H1 (cell line): ENCODE measurements around the gene BTBD3.

Experiments
- ATF3 ChIP-seq: IDR thresholded peaks from 2 replicates; pipeline ENCODE4 v1.6.1; 2011; ENCODE audit warnings: low read depth, mild to moderate bottlenecking, low read length; ENCODE audit not compliant: insufficient read depth
- CREB1 ChIP-seq: IDR thresholded peaks from 2 replicates; pipeline ENCODE4 v1.6.1; 2012; ENCODE audit warnings: inconsistent platforms
- CTCF ChIP-seq, 3 experiments: IDR thresholded peaks; 1 replicate in 2 of 3; 2 replicates in 1 of 3; pipeline versions ENCODE4 v1.5.1 to v1.6.1; 2011; ENCODE audit warnings: low read length in 3 of 3, mild to moderate bottlenecking in 3 of 3, inconsistent platforms in 2 of 3, low read depth in 1 of 3, moderate library complexity in 1 of 3; ENCODE audit not compliant: insufficient read depth in 1 of 3; ENCODE audit errors: control extremely low read depth in 1 of 3
- EP300 ChIP-seq, 2 experiments: IDR thresholded peaks; 1 replicate in 1 of 2; 2 replicates in 1 of 2; pipeline ENCODE4 v1.6.1; 2011 to 2012; ENCODE audit warnings: low read depth in 2 of 2, low read length in 2 of 2, mild to moderate bottlenecking in 2 of 2, borderline replicate concordance in 1 of 2, inconsistent platforms in 1 of 2, moderate library complexity in 1 of 2
- EZH2 ChIP-seq: fragments of 200-600 bp; sonication (generic); IDR thresholded peaks from 2 replicates; pipeline ENCODE4 v1.7.1; 2012; ENCODE audit warnings: low read depth, mild to moderate bottlenecking, moderate library complexity, low read length, inconsistent platforms; ENCODE audit not compliant: severe bottlenecking
- GTF2F1 ChIP-seq: IDR thresholded peaks from 2 replicates; pipeline ENCODE4 v1.6.1; 2012; ENCODE audit warnings: low read depth, low read length, improper control_type of control experiment, borderline replicate concordance
- KDM5A ChIP-seq: fragments of 200-600 bp; IDR thresholded peaks from 2 replicates; pipeline ENCODE4 v1.7.1; 2012; ENCODE audit warnings: mild to moderate bottlenecking, low read length, inconsistent platforms, mixed read lengths
- POLR2A ChIP-seq, 2 experiments: IDR thresholded peaks; 1 replicate in 1 of 2; 2 replicates in 1 of 2; pipeline ENCODE4 v1.6.1; 2011; ENCODE audit warnings: low read depth in 2 of 2, low read length in 2 of 2, mild to moderate bottlenecking in 2 of 2; ENCODE audit errors: control extremely low read depth in 1 of 2
- POLR2AphosphoS5 ChIP-seq: IDR thresholded peaks from 2 replicates; pipeline ENCODE4 v1.6.1; 2011; ENCODE audit warnings: low read depth, low read length
- SAP30 ChIP-seq: fragments of 300-600 bp; sonication (generic); IDR thresholded peaks from 2 replicates; pipeline ENCODE4 v1.7.1; 2012; ENCODE audit warnings: low read length, moderate library complexity, mild to moderate bottlenecking, inconsistent platforms; ENCODE audit not compliant: insufficient read depth, insufficient replicate concordance
- SIN3A ChIP-seq, 2 experiments: IDR thresholded peaks in 1 of 2; conservative IDR thresholded peaks in 1 of 2; 2 replicates each; pipeline ENCODE4 v1.6.1; 2011 to 2012; ENCODE audit warnings: low read length in 2 of 2, improper control_type of control experiment in 1 of 2, low read depth in 1 of 2, mild to moderate bottlenecking in 1 of 2
- SP1 ChIP-seq: IDR thresholded peaks from 2 replicates; pipeline ENCODE4 v1.6.1; 2011; ENCODE audit warnings: low read depth, low read length
- TAF1 ChIP-seq: IDR thresholded peaks from 2 replicates; pipeline ENCODE4 v1.6.1; 2011; ENCODE audit warnings: mild to moderate bottlenecking, low read depth, low read length
- TEAD4 ChIP-seq: IDR thresholded peaks from 2 replicates; pipeline ENCODE4 v1.6.1; 2012; ENCODE audit warnings: low read depth, low read length, inconsistent platforms, mixed read lengths

GRCh38 chr20:11876555-11876954 lies 41.1 kb upstream of the BTBD3 start:
- TF ChIP-seq CREB1 (no peak), CTCF (IDR thresholded peaks at IDR 0.05; ENCODE audit: control extremely low read depth in 1 of 3, insufficient read depth in 1 of 3, low read depth in 1 of 3, low read length in 3 of 3) (no peak), POLR2A (IDR thresholded peaks at IDR 0.05; ENCODE audit: control extremely low read depth in 1 of 2, low read depth in 2 of 2, low read length in 2 of 2) (no peak), GTF2F1 (no peak), EZH2 (no peak), SP1 (no peak), POLR2AphosphoS5 (no peak), ATF3 (no peak), TEAD4 (no peak), EP300 (IDR thresholded peaks at IDR 0.05; ENCODE audit: borderline replicate concordance in 1 of 2, low read depth in 2 of 2, low read length in 2 of 2) (no peak), KDM5A (no peak), TAF1 (no peak), SIN3A (conservative IDR thresholded peaks at IDR 0.05 in 1 of 2, IDR thresholded peaks at IDR 0.05 in 1 of 2; ENCODE audit: low read depth in 1 of 2, low read length in 2 of 2) (no peak), SAP30 (no peak)
